OCI-LY3 (cell line): ENCODE data around the gene SPSB1.

Experiments
- EZH2phosphoT487 ChIP-seq: fragments of 200-600 bp; shearing (Covaris generic); IDR thresholded peaks from 2 replicates; pipeline ENCODE4 v1.6.1; 2018; ENCODE audit warnings: antibody characterized with exemption, mixed run types, low read depth
- TF ChIP-seq, protein P1 (sequence below): fragments of 200-600, 300-600 bp; sonication (generic); IDR thresholded peaks from 2 replicates; pipeline ENCODE4 v1.5.1; 2014; ENCODE audit warnings: antibody characterized with exemption, low read length, low read depth

DNA sequence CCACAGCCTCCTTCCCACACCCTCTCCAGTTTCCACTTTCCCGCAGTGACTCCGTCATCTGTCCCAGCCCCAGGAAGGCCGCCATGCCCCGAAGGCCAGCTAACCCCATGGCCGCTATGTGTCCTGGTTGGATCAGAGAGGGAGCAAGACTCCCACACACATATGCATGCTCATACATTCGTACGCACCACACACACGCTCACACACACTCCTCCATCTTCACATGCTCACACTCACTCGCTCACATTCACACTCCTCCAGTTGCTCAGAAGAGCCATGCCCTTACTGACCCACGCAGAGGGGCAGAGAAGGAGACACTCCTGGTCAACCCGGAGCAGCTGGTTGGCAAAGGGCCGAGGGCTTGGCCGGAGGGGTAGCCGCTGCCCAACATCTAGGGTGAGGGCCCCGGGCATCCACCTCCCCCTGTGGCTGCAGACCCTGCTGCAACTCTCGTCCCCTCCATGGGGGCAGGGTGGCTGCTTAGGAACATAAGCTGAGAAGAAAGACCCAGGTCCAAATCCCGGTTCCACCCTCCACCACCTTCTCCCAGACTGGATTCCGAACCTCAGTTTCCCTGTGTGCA, 124.3 kb downstream of the SPSB1 start:
- TF ChIP-seq, protein P1, sequence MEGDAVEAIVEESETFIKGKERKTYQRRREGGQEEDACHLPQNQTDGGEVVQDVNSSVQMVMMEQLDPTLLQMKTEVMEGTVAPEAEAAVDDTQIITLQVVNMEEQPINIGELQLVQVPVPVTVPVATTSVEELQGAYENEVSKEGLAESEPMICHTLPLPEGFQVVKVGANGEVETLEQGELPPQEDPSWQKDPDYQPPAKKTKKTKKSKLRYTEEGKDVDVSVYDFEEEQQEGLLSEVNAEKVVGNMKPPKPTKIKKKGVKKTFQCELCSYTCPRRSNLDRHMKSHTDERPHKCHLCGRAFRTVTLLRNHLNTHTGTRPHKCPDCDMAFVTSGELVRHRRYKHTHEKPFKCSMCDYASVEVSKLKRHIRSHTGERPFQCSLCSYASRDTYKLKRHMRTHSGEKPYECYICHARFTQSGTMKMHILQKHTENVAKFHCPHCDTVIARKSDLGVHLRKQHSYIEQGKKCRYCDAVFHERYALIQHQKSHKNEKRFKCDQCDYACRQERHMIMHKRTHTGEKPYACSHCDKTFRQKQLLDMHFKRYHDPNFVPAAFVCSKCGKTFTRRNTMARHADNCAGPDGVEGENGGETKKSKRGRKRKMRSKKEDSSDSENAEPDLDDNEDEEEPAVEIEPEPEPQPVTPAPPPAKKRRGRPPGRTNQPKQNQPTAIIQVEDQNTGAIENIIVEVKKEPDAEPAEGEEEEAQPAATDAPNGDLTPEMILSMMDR = no peak
- TF ChIP-seq EZH2phosphoT487 = no peak
